SK-N-SH (cell line): Measurements from ENCODE around the gene SPEM3.

Experiments
- CTCF ChIP-seq: fragments of 200-600 bp; sonication (generic); IDR thresholded peaks from 2 replicates; pipeline ENCODE4 v1.6.1; 2017; ENCODE audit warnings: antibody characterized with exemption, mild to moderate bottlenecking, moderate library complexity
- EP300 ChIP-seq, 2 experiments: IDR thresholded peaks; 2 replicates each; pipeline versions ENCODE4 v1.4.0 to v1.6.1; 2012; ENCODE audit warnings: borderline replicate concordance in 1 of 2, low read depth in 1 of 2, low read length in 1 of 2
- FOXJ3 ChIP-seq: sonication (generic); formaldehyde crosslinking; IDR thresholded peaks from 2 replicates; pipeline ENCODE4 v1.5.1; 2020; ENCODE audit warnings: mild to moderate bottlenecking, missing genetic modification reagents
- GABPA ChIP-seq: IDR thresholded peaks from 2 replicates; pipeline ENCODE4 v1.4.0; 2012; ENCODE audit warnings: low read depth, mild to moderate bottlenecking
- IRF3 ChIP-seq: fragments of 150-350 bp; IDR thresholded peaks from 2 replicates; pipeline ENCODE4 v1.6.1; 2016; ENCODE audit warnings: mild to moderate bottlenecking, low read depth, low read length
- JUND ChIP-seq: IDR thresholded peaks from 2 replicates; pipeline ENCODE4 v1.4.0; 2012
- MXI1 ChIP-seq: IDR thresholded peaks from 2 replicates; pipeline ENCODE4 v1.6.1; 2012; ENCODE audit warnings: mild to moderate bottlenecking, low read depth, low read length, improper control_type of control experiment
- NFIC ChIP-seq: IDR thresholded peaks from 2 replicates; pipeline ENCODE4 v1.4.0; 2012; ENCODE audit warnings: borderline replicate concordance
- RAD21 ChIP-seq: IDR thresholded peaks from 2 replicates; pipeline ENCODE4 v1.6.1; 2012; ENCODE audit warnings: mild to moderate bottlenecking, low read length
- RFX5 ChIP-seq: IDR thresholded peaks from 2 replicates; pipeline ENCODE4 v1.6.1; 2012; ENCODE audit warnings: mild to moderate bottlenecking, improper control_type of control experiment, low read length
- SMC3 ChIP-seq: IDR thresholded peaks from 2 replicates; pipeline ENCODE4 v1.6.1; 2012; ENCODE audit warnings: low read depth, low read length, improper control_type of control experiment
- TAF1 ChIP-seq: IDR thresholded peaks from 2 replicates; pipeline ENCODE4 v1.6.1; 2012; ENCODE audit warnings: low read depth, mild to moderate bottlenecking, low read length, moderate library complexity, borderline replicate concordance
- TF ChIP-seq, protein P1 (sequence below): IDR thresholded peaks from 2 replicates; pipeline ENCODE4 v1.4.0; 2012; ENCODE audit warnings: low read depth

- no peak for TF ChIP-seq IRF3
- TF ChIP-seq CTCF: no peak
- TF ChIP-seq GABPA: no peak
- no peak for TF ChIP-seq RFX5
- no peak for TF ChIP-seq SMC3
- TF ChIP-seq FOXJ3 (CRISPR knock-in tag): no peak
- TF ChIP-seq MXI1: no peak
- TF ChIP-seq EP300 (IDR thresholded peaks at IDR 0.05; ENCODE audit: borderline replicate concordance in 1 of 2, low read depth in 1 of 2, low read length in 1 of 2): no peak
- no peak for TF ChIP-seq TAF1
- TF ChIP-seq RAD21: no peak
- TF ChIP-seq JUND: no peak
- no peak for TF ChIP-seq NFIC
- TF ChIP-seq, protein P1, sequence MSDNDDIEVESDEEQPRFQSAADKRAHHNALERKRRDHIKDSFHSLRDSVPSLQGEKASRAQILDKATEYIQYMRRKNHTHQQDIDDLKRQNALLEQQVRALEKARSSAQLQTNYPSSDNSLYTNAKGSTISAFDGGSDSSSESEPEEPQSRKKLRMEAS: no peak
Observed at GRCh38 chr17:7407485-7408251, 21.0 kb upstream of the SPEM3 start, which contains the start of gene NLGN2.
